Measurements from ENCODE around the gene FBN1.
A peak's percentile ranks its signal among the peaks of the same experiment; 100 is the strongest.

FBN1 gene

DNA sequence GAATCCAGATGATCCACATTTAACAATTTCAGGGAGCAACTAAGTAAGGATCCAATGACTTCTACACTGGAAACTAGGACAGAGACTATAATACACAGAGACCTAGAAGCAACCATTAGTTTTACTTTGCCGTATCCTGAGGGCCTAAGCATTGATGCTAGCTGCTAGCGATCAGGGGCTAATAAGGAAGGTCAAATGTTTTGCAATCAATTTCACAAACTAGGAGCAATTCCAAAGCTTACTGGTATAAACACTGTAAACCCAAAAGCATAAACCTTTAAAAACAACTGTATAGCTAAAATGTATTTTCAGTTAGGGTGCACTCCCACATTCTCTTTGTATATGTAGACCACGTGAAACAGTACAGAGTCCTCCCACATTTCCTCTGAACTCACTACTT lies 31.5 kb downstream of the FBN1 start:
- DNase-seq (ENCODE audit: low read depth), result no peak
- no peak for TF ChIP-seq CTCF (IDR thresholded peaks at IDR 0.05; ENCODE audit: insufficient read depth, low read depth, low read length, missing control alignments)
- no peak overlapping the region for H3K4me3 ChIP-seq (ENCODE audit: low read length)

- no peak for TF ChIP-seq CTCF (IDR thresholded peaks at IDR 0.05; ENCODE audit: insufficient read depth, low read depth, low read length, missing control alignments)
- H3K4me3 ChIP-seq (ENCODE audit: low read length), result no peak overlapping the region
- no peak for DNase-seq (ENCODE audit: low read depth)
Observed at GRCh38 chr15:48609486-48609885, 36.0 kb downstream of the FBN1 start.

DNA sequence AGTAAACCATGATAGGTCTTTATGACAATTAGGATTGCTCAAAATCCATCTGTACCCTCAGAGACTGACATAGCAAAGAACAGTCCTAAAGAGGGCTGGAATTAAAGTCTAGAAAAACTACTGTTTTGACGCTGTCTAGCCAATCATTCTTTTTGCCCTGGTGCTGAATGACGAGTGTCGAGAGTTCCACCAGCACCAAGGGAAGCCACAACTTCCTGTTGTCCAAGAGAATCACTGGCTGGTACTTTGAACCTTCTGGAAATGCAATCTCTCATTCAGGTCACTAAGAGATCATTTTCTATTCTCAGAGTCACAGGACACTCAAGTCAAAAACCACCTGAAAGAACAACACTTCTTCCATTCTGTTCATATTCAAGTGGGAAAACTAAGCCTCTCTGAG lies 37.7 kb downstream of the FBN1 start:
- TF ChIP-seq CTCF (IDR thresholded peaks at IDR 0.05; ENCODE audit: insufficient read depth, low read depth, low read length, missing control alignments), result no peak
- no peak for DNase-seq (ENCODE audit: low read depth)
- H3K4me3 ChIP-seq (ENCODE audit: low read length), result no peak overlapping the region

- DNase-seq (ENCODE audit: low read depth), result no peak
- TF ChIP-seq CTCF (IDR thresholded peaks at IDR 0.05; ENCODE audit: insufficient read depth, low read depth, low read length, missing control alignments), result no peak
- no peak overlapping the region for H3K4me3 ChIP-seq (ENCODE audit: low read length)
Observed at GRCh38 chr15:48604567-48604966, 40.9 kb downstream of the FBN1 start.

DNA sequence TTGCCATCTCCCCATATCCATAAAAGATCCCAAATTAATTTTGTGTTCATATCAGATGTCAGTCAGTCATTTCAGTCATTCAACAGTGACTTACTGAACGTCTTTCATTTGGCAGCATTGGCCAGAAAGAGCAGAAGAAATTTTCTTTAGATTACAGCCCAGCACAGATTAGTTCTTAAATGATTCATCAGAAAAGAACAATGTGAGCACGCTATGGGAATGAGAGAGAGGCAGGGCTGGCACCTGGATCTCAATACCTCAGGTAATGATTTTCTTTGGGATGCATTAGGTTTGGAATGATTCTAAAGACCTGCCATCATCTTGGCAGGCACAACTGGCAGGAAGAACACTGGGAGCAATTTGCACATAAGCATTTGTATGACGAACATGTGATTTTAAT lies 41.6 kb downstream of the FBN1 start:
- no peak overlapping the region for H3K4me3 ChIP-seq (ENCODE audit: low read length)
- DNase-seq (ENCODE audit: low read depth), result peak; percentile 9
- TF ChIP-seq CTCF (IDR thresholded peaks at IDR 0.05; ENCODE audit: insufficient read depth, low read depth, low read length, missing control alignments), result no peak

DNA sequence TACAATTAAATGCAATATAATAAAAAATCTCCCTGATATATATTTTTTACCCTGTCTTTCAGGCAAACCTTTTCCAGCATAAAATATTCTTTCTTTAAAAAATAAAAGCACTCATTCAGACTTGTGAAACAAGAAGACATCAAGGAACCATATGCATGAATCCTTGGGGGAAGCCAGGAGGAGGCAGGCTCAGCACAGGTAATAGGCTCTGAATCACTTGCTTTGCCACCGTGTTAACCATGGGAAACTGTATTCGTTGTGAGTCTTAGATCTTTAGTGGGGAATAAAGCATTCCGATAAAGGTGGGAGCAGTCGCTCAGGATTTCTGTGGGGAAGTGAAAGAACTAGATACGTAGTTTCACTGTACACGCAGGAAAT lies 42.4 kb downstream of the FBN1 start:
- peak; percentile 4 for TF ChIP-seq CTCF (IDR thresholded peaks at IDR 0.05; ENCODE audit: insufficient read depth, low read depth, low read length, missing control alignments)
- DNase-seq (ENCODE audit: low read depth), result peak; percentile 19
- H3K4me3 ChIP-seq (ENCODE audit: low read length), result no peak overlapping the region

DNA sequence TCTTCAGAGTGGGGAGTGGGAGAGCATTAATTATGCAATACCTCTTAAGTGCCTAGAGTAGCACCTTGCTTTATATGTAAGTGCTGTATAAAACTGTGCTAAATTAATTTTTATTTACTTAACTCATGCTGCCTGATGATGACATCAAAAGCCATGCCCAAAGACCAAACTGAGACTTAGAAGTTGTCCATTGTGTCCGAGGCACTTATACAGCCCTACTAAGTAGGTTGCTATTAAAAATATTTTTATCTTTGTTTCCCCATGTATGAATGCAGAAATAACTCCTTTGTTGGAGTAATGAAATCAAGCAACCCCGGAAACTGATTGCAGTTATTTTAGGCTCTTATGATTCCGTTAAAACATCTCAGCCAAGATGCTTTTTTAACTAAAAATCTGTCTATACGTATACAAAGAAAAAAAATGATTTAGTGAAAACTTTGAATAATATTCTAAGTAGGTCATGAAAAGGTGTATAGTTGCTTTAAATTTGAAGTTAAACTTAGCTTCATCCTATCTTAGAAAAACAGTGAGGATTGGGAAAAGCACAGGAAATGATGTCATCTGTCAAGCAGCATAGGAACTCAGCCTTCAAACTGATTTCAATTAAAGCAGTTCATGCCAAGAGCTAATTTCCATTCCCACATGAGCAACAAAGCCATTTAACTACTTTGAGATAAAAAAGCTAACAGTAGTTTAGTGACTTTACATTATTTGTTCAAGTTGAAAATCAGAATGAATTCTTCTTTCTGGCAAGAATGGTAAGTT lies 43.0 kb downstream of the FBN1 start:
- peak; percentile 50 for DNase-seq (ENCODE audit: low read depth)
- TF ChIP-seq CTCF (IDR thresholded peaks at IDR 0.05; ENCODE audit: insufficient read depth, low read depth, low read length, missing control alignments), result no peak
- H3K4me3 ChIP-seq (ENCODE audit: low read length), result no peak overlapping the region

Data from epithelial cell of esophagus (primary cell).